Measurements from ENCODE around the gene ABL2.
A peak's percentile ranks its signal among the peaks of the same experiment; 100 is the strongest.

The ABL2 gene

GRCh38 chr1:179175011-179175841 lies 54.3 kb downstream of the ABL2 start:
- TF ChIP-seq TEAD4 (IDR thresholded peaks at IDR 0.05) (no peak), TAF1 (IDR thresholded peaks at IDR 0.05; ENCODE audit: low read depth) (no peak), YY1 (IDR thresholded peaks at IDR 0.05; ENCODE audit: low read depth) (no peak), REST (IDR thresholded peaks at IDR 0.05; ENCODE audit: low read depth) (no peak), CREB1 (IDR thresholded peaks at IDR 0.05; ENCODE audit: low read depth) (no peak), FOXM1 (IDR thresholded peaks at IDR 0.05; ENCODE audit: borderline replicate concordance, low read depth) (no peak), RAD21 (IDR thresholded peaks at IDR 0.05; ENCODE audit: low read depth) (no peak), EGR1 (IDR thresholded peaks at IDR 0.05) (no peak), CEBPB (IDR thresholded peaks at IDR 0.05) (no peak), NFIC (IDR thresholded peaks at IDR 0.05) (no peak), TCF12 (IDR thresholded peaks at IDR 0.05; ENCODE audit: low read depth) (no peak), ZBTB7A (IDR thresholded peaks at IDR 0.05; ENCODE audit: low read depth) (no peak), EP300 (IDR thresholded peaks at IDR 0.05; ENCODE audit: borderline replicate concordance) (no peak)
- TF ChIP-seq, protein P1, sequence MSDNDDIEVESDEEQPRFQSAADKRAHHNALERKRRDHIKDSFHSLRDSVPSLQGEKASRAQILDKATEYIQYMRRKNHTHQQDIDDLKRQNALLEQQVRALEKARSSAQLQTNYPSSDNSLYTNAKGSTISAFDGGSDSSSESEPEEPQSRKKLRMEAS (IDR thresholded peaks at IDR 0.05) = no peak
- TF ChIP-seq, protein P2, sequence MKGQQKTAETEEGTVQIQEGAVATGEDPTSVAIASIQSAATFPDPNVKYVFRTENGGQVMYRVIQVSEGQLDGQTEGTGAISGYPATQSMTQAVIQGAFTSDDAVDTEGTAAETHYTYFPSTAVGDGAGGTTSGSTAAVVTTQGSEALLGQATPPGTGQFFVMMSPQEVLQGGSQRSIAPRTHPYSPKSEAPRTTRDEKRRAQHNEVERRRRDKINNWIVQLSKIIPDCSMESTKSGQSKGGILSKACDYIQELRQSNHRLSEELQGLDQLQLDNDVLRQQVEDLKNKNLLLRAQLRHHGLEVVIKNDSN (IDR thresholded peaks at IDR 0.05) = no peak

DNA sequence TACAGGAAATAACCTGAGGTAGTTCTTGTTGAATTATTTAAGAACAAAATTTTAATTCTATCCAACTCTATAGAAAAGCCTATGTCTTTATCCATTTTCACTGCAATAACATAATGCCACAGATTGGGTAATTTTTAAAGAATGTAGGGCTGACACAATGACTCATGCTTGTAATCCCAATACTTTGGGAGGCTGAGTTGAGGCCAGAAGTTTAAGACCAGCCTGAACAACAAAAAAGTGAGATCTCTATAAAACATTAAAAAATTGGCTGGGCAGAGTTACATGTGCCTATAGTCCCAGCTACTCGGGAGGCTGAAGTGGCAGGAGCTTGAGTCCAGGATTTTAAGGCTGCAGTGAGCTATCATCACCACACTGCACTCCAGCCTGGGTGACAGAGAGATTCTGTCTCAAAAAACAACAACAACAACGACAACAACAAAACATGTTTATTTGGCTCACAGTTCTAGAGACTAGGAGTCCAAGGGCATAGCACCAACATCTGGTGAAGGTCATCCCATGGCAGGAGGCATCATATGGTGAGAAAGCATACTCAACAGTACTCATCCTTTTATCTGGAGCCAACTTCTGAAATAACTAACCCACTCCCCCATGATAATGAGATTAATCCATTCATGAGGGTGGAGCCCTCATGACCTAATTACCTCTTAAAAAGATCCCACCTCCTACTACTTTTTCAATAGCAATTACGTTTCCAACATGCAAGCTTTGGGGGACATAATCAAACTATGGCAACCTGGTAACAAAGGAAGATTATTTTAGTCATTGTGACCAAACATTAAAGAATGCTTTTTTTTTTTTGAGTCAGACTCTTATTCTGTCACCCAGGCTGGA lies 59.6 kb downstream of the ABL2 start:
- peak; percentile 29; the same call in 1 of the 2 replicates for TF ChIP-seq CEBPB (IDR thresholded peaks at IDR 0.05)
- no peak for TF ChIP-seq CREB1 (IDR thresholded peaks at IDR 0.05; ENCODE audit: low read depth)
- no peak for TF ChIP-seq NFIC (IDR thresholded peaks at IDR 0.05)
- no peak for TF ChIP-seq TCF12 (IDR thresholded peaks at IDR 0.05; ENCODE audit: low read depth)
- no peak for TF ChIP-seq REST (IDR thresholded peaks at IDR 0.05; ENCODE audit: low read depth)
- TF ChIP-seq TEAD4 (IDR thresholded peaks at IDR 0.05) = no peak
- TF ChIP-seq, protein P2 (IDR thresholded peaks at IDR 0.05) = no peak

- TF ChIP-seq EGR1 (IDR thresholded peaks at IDR 0.05) = no peak
Measured at GRCh38 chr1:179168536-179168935, 60.9 kb downstream of the ABL2 start.

GRCh38 chr1:179167955-179168354 lies 61.5 kb downstream of the ABL2 start:
- no peak for TF ChIP-seq FOXM1 (IDR thresholded peaks at IDR 0.05; ENCODE audit: borderline replicate concordance, low read depth)
- no peak for TF ChIP-seq TEAD4 (IDR thresholded peaks at IDR 0.05)
- TF ChIP-seq TCF12 (IDR thresholded peaks at IDR 0.05; ENCODE audit: low read depth) = no peak
- no peak for TF ChIP-seq YY1 (IDR thresholded peaks at IDR 0.05; ENCODE audit: low read depth)
- no peak for TF ChIP-seq CEBPB (IDR thresholded peaks at IDR 0.05)
- no peak for TF ChIP-seq TAF1 (IDR thresholded peaks at IDR 0.05; ENCODE audit: low read depth)
- no peak for TF ChIP-seq EGR1 (IDR thresholded peaks at IDR 0.05)
- no peak for TF ChIP-seq EP300 (IDR thresholded peaks at IDR 0.05; ENCODE audit: borderline replicate concordance)
- TF ChIP-seq ZBTB7A (IDR thresholded peaks at IDR 0.05; ENCODE audit: low read depth) = no peak
- TF ChIP-seq, protein P1 (IDR thresholded peaks at IDR 0.05) = no peak
- TF ChIP-seq, protein P2 (IDR thresholded peaks at IDR 0.05) = no peak
- no peak for TF ChIP-seq CREB1 (IDR thresholded peaks at IDR 0.05; ENCODE audit: low read depth)
- no peak for TF ChIP-seq RAD21 (IDR thresholded peaks at IDR 0.05; ENCODE audit: low read depth)
- TF ChIP-seq REST (IDR thresholded peaks at IDR 0.05; ENCODE audit: low read depth) = no peak
- no peak for TF ChIP-seq NFIC (IDR thresholded peaks at IDR 0.05)
